ENCODE measurements around the gene SCARB1.

DNA sequence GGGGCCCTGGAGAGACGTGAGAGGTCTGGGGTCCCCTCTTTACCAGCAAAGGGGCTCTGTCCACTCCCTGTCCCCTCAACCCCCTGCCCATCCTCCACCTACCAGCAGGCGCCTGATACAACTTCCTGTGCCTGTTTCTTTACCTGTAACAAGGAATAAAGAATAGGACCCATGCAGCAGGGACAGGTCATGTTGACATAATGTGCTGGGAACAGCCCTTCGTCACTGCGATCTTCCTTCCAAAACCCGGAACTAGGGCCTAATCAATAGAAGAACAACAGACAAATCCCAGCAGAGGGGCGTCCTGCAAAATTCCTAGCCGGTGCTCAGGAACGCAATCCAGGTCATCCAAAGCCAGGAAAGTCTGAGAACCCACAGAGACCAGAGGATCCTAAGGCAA is 32.1 kb downstream of the SCARB1 start:
- TF ChIP-seq, protein P1, sequence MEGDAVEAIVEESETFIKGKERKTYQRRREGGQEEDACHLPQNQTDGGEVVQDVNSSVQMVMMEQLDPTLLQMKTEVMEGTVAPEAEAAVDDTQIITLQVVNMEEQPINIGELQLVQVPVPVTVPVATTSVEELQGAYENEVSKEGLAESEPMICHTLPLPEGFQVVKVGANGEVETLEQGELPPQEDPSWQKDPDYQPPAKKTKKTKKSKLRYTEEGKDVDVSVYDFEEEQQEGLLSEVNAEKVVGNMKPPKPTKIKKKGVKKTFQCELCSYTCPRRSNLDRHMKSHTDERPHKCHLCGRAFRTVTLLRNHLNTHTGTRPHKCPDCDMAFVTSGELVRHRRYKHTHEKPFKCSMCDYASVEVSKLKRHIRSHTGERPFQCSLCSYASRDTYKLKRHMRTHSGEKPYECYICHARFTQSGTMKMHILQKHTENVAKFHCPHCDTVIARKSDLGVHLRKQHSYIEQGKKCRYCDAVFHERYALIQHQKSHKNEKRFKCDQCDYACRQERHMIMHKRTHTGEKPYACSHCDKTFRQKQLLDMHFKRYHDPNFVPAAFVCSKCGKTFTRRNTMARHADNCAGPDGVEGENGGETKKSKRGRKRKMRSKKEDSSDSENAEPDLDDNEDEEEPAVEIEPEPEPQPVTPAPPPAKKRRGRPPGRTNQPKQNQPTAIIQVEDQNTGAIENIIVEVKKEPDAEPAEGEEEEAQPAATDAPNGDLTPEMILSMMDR (IDR thresholded peaks at IDR 0.05): no peak
- no peak for TF ChIP-seq POLR2A (IDR thresholded peaks at IDR 0.05)
